Bronchial epithelial cell (primary cell): ENCODE measurements around the gene CHAC2. TPM values are rescaled to one million over a fixed set of nuclear protein-coding genes. Genes with fewer than 3 reads are reported as not detected.
A peak's percentile ranks its signal among the peaks of the same experiment; 100 is the strongest.

Experiments
- DNase-seq: peaks from one replicate; pipeline ENCODE4 v3.0.0-alpha.2; 2010; ENCODE audit warnings: low read depth
- FAIRE-seq: peaks from 2 replicates; lab custom pipeline; 2011; peaks lifted over from hg19 to GRCh38; lab: Jason Lieb, UNC
- H3K27me3 ChIP-seq: 2 replicates; pipeline ENCODE4 v1.5.1; 2011; ENCODE audit warnings: low read length; ENCODE audit not compliant: control insufficient read depth, insufficient read depth
- H3K36me3 ChIP-seq: 2 replicates; pipeline ENCODE4 v1.5.1; 2011; ENCODE audit warnings: low read length; ENCODE audit not compliant: control insufficient read depth, insufficient read depth
- H3K4me3 ChIP-seq: 2 replicates; pipeline ENCODE4 v1.5.1; 2011; ENCODE audit warnings: mild to moderate bottlenecking, low read depth, low read length, control low read depth
- total RNA-seq: library from RNA; depleted of rRNA; stranded (reverse); fragments of >200 nt; gene quantifications from 2 replicates; pipeline ENCODE4 v1.2.1, GENCODE V29; 2014
- TF ChIP-seq, protein P1 (sequence below): IDR thresholded peaks from 2 replicates; pipeline ENCODE4 v1.5.1; 2011; ENCODE audit warnings: mild to moderate bottlenecking, moderate library complexity, low read length, control low read depth, inconsistent platforms; ENCODE audit not compliant: insufficient read depth, severe bottlenecking

The CHAC2 gene
- total RNA-seq, 1 donor from 2014 or later = 5.0 TPM

DNA sequence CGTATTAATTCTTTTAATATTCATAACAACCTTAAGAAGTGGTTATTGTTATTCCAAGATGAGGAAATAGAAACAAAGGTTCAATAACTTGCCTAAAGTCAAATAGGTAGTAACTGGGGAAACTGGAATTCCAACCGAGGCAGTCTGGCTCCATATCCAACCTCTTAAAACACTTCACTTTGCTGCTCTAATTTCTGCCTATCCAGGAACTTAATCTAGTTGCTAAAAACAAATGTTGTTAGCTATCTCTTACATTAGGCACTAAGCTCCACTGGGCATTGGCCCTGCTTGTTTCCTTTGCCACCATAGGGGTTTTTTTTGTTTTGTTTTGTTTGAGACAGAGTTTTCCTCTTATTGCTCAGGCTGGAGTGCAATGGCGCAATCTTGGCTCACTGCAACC is 44.0 kb downstream of the CHAC2 start:
- FAIRE-seq = no peak
- TF ChIP-seq, protein P1, sequence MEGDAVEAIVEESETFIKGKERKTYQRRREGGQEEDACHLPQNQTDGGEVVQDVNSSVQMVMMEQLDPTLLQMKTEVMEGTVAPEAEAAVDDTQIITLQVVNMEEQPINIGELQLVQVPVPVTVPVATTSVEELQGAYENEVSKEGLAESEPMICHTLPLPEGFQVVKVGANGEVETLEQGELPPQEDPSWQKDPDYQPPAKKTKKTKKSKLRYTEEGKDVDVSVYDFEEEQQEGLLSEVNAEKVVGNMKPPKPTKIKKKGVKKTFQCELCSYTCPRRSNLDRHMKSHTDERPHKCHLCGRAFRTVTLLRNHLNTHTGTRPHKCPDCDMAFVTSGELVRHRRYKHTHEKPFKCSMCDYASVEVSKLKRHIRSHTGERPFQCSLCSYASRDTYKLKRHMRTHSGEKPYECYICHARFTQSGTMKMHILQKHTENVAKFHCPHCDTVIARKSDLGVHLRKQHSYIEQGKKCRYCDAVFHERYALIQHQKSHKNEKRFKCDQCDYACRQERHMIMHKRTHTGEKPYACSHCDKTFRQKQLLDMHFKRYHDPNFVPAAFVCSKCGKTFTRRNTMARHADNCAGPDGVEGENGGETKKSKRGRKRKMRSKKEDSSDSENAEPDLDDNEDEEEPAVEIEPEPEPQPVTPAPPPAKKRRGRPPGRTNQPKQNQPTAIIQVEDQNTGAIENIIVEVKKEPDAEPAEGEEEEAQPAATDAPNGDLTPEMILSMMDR = no peak
- no peak for DNase-seq
- no peaks in the 10 kb centered on the region for H3K27me3 ChIP-seq
- no peak overlapping the region for H3K4me3 ChIP-seq
- no peaks in the 10 kb centered on the region for H3K36me3 ChIP-seq

DNA sequence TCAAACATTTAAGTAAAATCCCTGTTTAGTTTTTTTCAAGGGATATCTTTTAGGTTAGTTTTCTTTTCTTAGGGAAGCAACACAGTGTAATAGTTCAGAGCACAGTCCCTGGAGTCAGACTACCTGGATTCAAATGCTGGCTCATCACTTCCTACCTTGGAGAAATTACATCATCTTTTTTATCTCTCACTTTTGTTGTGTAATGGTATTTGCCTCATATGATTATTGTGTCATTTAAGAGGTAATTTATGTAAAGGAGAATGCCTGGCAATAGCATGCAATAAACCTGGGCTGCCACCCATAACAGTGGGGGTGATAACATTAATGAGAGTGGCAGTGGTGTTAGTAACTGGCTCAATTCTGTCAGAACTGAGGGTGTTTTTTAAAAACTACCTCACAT is 45.5 kb downstream of the CHAC2 start:
- TF ChIP-seq, protein P1 = no peak
- peak; percentile 64 for DNase-seq
- FAIRE-seq = no peak
- Histone ChIP-seq H3K27me3 (no peaks in the 10 kb centered on the region), H3K36me3 (peaks cover 1% of the 10 kb centered on the region), H3K4me3 (no peak overlapping the region)

DNA sequence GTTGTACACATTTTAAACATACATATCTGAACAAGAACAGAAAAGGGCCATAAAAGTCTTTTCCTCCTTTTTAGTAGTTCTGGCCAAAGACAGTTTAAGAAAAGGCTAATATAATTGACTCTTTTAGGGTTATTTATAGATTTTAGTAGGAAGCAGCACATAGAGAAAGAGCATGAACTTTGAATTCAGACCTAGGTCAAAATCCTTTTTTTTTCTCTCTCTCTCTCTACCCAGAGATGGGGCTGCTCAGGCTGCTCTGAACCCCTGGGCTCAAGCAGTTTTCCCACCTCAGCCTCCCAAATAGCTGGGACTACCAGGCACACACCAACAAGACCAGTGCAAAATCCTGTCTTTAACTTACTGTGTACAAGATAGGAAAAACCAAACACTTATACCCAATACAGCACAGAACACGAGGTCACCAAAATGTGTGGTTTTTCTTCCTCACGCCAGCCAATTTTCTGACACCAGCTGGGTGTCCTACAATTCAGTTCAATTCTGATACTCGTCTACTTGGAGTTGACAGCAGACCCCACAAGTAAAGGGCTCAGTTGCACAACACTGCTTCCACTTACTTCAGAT is 51.3 kb downstream of the CHAC2 start:
- H3K4me3 ChIP-seq = no peak overlapping the region
- FAIRE-seq = no peak

DNA sequence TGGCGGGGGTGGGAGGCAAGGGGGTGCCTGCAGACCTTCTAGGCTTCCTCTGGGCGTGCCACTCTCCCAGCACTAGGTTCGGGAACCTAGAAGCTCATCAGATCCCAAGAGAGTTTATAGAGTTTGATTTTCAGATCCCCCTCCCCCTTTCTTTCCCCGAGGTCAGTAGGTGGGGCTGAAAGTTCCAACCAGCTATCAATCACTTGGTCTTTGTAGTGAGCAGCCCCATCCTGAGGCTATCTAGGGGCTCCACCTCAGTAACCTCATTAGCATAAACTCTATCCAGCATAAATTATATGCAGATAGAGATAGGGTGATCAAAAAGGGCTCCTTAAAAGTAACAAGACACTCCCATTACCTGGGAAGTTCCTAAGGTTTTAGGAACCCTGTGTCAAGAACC is 52.0 kb downstream of the CHAC2 start:
- TF ChIP-seq, protein P1 = no peak
- no peak for DNase-seq
- no peak overlapping the region for H3K4me3 ChIP-seq
- H3K36me3 ChIP-seq = peaks cover 3% of the 10 kb centered on the region
- no peaks in the 10 kb centered on the region for H3K27me3 ChIP-seq
- no peak for FAIRE-seq

More for the DNA sequence above, 51.3 kb downstream of the CHAC2 start:
- no peaks in the 10 kb centered on the region for H3K27me3 ChIP-seq
- TF ChIP-seq, protein P1 = no peak
- DNase-seq = no peak
- H3K36me3 ChIP-seq = peaks cover 3% of the 10 kb centered on the region

DNA sequence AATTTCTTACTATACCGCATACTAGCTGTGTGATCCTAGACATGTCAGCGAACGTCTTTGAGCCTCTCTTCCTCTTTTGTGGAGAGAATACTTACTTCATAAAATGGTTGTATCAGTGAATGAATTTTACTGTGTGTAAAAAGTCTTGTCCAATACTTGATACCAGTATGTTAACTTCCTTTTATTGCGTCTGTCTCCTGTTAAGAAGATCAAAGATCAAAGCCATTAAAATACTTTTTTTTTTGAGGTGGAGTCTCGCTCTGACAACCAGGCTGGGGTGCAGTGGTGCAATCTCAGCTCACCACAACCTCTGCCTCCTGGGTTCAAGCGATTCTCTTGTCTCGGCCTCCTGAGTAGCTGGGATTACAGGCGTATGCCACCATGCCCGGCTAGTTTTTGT is 52.4 kb downstream of the CHAC2 start:
- no peak for DNase-seq
- FAIRE-seq = no peak
- H3K27me3 ChIP-seq = no peaks in the 10 kb centered on the region
- peaks cover 3% of the 10 kb centered on the region for H3K36me3 ChIP-seq
- TF ChIP-seq, protein P1 = no peak
- H3K4me3 ChIP-seq = no peak overlapping the region

DNA sequence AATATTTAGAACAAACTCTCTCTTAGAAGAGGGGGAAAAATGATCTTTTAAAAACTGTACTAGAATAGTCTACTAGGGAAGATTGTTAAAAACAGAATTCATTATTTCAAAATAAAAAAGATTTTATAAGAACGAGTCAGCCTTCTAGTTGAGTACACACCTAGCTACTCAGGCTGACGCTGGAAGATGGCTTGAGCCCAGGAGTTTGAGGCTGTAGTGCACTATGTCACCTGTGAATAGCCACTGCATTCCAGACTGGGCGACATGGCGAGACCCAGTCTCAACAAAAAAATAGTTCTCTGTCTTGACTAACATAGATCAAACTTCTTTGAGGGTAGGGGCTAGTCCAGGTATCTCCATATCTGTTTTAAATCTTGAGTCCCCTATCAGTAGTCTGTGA is 53.1 kb downstream of the CHAC2 start:
- H3K36me3 ChIP-seq = peaks cover 3% of the 10 kb centered on the region
- TF ChIP-seq, protein P1 = no peak
- FAIRE-seq (no peak), DNase-seq (no peak)
- no peak overlapping the region for H3K4me3 ChIP-seq
- H3K27me3 ChIP-seq = no peaks in the 10 kb centered on the region
